GM23338 (cell line): Measurements from ENCODE around the gene CPSF6. TPM values are rescaled to one million over a fixed set of nuclear protein-coding genes. Genes with fewer than 3 reads are reported as not detected.

Experiments used
- ATAC-seq: fragments of 200-7000 bp; cut with Tn5 transposase; 3 replicates; pipeline ENCODE4 v1.9.1; 2020
- DNase-seq: peaks from one replicate; pipeline ENCODE4 v3.0.0-alpha.2; 2015; ENCODE audit warnings: low spot score
- H2AFZ ChIP-seq: fragments of 200-600 bp; sonication (generic); 2 replicates; pipeline ENCODE4 v1.8.0; 2016; ENCODE audit warnings: antibody characterized with exemption, mild to moderate bottlenecking, moderate library complexity
- H3F3A ChIP-seq: fragments of 200-600 bp; sonication (generic); replicated peaks from 2 replicates; pipeline ENCODE4 v1.8.0; 2017; ENCODE audit warnings: antibody characterized with exemption, mixed run types, low read depth
- H3K27ac ChIP-seq: fragments of 200-600 bp; sonication (generic); 2 replicates; pipeline ENCODE4 v1.6.1; 2016; ENCODE audit warnings: low read depth
- H3K27me3 ChIP-seq: fragments of 200-600 bp; sonication (generic); 2 replicates; pipeline ENCODE4 v1.8.0; 2016; ENCODE audit warnings: mild to moderate bottlenecking, mixed run types, moderate library complexity; ENCODE audit not compliant: insufficient read depth
- H3K36me3 ChIP-seq: fragments of 200-600 bp; sonication (generic); 2 replicates; pipeline ENCODE4 v1.8.0; 2016; ENCODE audit warnings: mild to moderate bottlenecking; ENCODE audit not compliant: insufficient read depth
- H3K4me1 ChIP-seq: fragments of 200-600 bp; sonication (generic); 2 replicates; pipeline ENCODE4 v1.8.0; 2016; ENCODE audit warnings: mild to moderate bottlenecking, moderate library complexity; ENCODE audit not compliant: insufficient read depth
- H3K4me2 ChIP-seq: fragments of 200-600 bp; sonication (generic); 2 replicates; pipeline ENCODE4 v1.7.1; 2017; ENCODE audit warnings: mixed run types
- H3K4me3 ChIP-seq: fragments of 200-600 bp; sonication (generic); 2 replicates; pipeline ENCODE4 v1.6.1; 2016; ENCODE audit warnings: mixed run types
- H3K79me2 ChIP-seq: fragments of 200-600 bp; sonication (generic); replicated peaks from 2 replicates; pipeline ENCODE4 v1.8.0; 2017; ENCODE audit warnings: mild to moderate bottlenecking; ENCODE audit not compliant: insufficient read depth
- H3K9me2 ChIP-seq: fragments of 200-600 bp; sonication (generic); 2 replicates; pipeline ENCODE4 v1.8.0; 2017; ENCODE audit not compliant: insufficient read depth
- H4K20me1 ChIP-seq: fragments of 200-600 bp; sonication (generic); replicated peaks from 2 replicates; pipeline ENCODE4 v1.8.0; 2017; ENCODE audit warnings: mild to moderate bottlenecking; ENCODE audit not compliant: insufficient read depth
- H3K27ac Mint-ChIP-seq: 2 replicates; pipeline ENCODE4 v1.8.0; 2020; ENCODE audit warnings: inconsistent platforms, mild to moderate bottlenecking, moderate library complexity, mixed read lengths
- H3K27me3 Mint-ChIP-seq: 3 replicates; pipeline ENCODE4 v1.8.0; 2022; ENCODE audit warnings: low read depth, mild to moderate bottlenecking, moderate library complexity, mixed read lengths, inconsistent platforms; ENCODE audit not compliant: insufficient read depth, poor library complexity
- H3K36me3 Mint-ChIP-seq: 3 replicates; pipeline ENCODE4 v1.8.0; 2021; ENCODE audit warnings: low read depth, mild to moderate bottlenecking, inconsistent platforms, moderate library complexity, mixed read lengths
- H3K4me1 Mint-ChIP-seq: 3 replicates; pipeline ENCODE4 v1.8.0; 2020; ENCODE audit warnings: mild to moderate bottlenecking, inconsistent platforms, mixed read lengths
- H3K4me3 Mint-ChIP-seq: 3 replicates; pipeline ENCODE4 v1.8.0; 2021; ENCODE audit warnings: moderate library complexity, mild to moderate bottlenecking, inconsistent platforms, mixed read lengths
- H3K9me3 Mint-ChIP-seq: 3 replicates; pipeline ENCODE4 v1.8.0; 2020; ENCODE audit warnings: moderate library complexity, mild to moderate bottlenecking, inconsistent platforms, mixed read lengths
- CREB1 ChIP-seq: fragments of 250-450 bp; sonication (Bioruptor Pico); IDR thresholded peaks from 2 replicates; pipeline ENCODE4 v1.5.0; 2020; ENCODE audit warnings: low read depth, mild to moderate bottlenecking, moderate library complexity
- CTCF ChIP-seq, 2 experiments: fragments of 200-600 bp in 1 of 2; sonication (generic) in 1 of 2; conservative IDR thresholded peaks; 2 replicates each; pipeline versions ENCODE4 v1.5.1 to v1.6.1; 2016 to 2017; ENCODE audit warnings: antibody characterized with exemption in 2 of 2, low read depth in 2 of 2, mild to moderate bottlenecking in 2 of 2, moderate library complexity in 1 of 2
- ETS1 ChIP-seq: IDR thresholded peaks from 2 replicates; pipeline ENCODE4 v1.6.1; 2016; ENCODE audit warnings: antibody characterized with exemption
- EZH2phosphoT487 ChIP-seq: fragments of 200-600 bp; sonication (generic); IDR thresholded peaks from one replicate; pipeline ENCODE4 v1.8.1; 2018; ENCODE audit warnings: antibody characterized with exemption; ENCODE audit not compliant: unreplicated experiment
- POLR2AphosphoS5 ChIP-seq: IDR thresholded peaks from 2 replicates; pipeline ENCODE4 v1.6.1; 2016; ENCODE audit warnings: antibody characterized with exemption, low read depth
- REST ChIP-seq: IDR thresholded peaks from one replicate; pipeline ENCODE4 v1.6.1; 2018; ENCODE audit warnings: antibody characterized with exemption; ENCODE audit not compliant: unreplicated experiment
- STAT1 ChIP-seq: IDR thresholded peaks from one replicate; pipeline ENCODE4 v1.6.1; 2016; ENCODE audit warnings: antibody characterized with exemption; ENCODE audit not compliant: unreplicated experiment
- ZNF114 ChIP-seq: fragments of 250-450 bp; sonication (Bioruptor Pico); IDR thresholded peaks from 2 replicates; pipeline ENCODE4 v1.5.0; 2020; ENCODE audit warnings: mild to moderate bottlenecking, moderate library complexity
- polyA plus RNA-seq: library from polyadenylated mRNA; unstranded; fragments of >200 nt; fragmentation: Nextera tagmentation; extraction: Ambion mirVana; gene quantifications from 2 replicates; pipeline ENCODE4 v1.2.1, GENCODE V29; 2016
- total RNA-seq: library from RNA; depleted of rRNA; stranded (reverse); fragments of >200 nt; shearing (Covaris generic); gene quantifications from 2 replicates; pipeline ENCODE4 v1.2.3, GENCODE V29; 2014
- TF ChIP-seq, protein P1 (sequence below): fragments of 250-450 bp; sonication (Bioruptor Pico); IDR thresholded peaks from 2 replicates; pipeline ENCODE4 v1.5.0; 2020; ENCODE audit warnings: mild to moderate bottlenecking, moderate library complexity

The CPSF6 gene
- total and polyA plus RNA-seq, 2 experiments from 2014 or later, result 80.7 to 136 TPM

DNA sequence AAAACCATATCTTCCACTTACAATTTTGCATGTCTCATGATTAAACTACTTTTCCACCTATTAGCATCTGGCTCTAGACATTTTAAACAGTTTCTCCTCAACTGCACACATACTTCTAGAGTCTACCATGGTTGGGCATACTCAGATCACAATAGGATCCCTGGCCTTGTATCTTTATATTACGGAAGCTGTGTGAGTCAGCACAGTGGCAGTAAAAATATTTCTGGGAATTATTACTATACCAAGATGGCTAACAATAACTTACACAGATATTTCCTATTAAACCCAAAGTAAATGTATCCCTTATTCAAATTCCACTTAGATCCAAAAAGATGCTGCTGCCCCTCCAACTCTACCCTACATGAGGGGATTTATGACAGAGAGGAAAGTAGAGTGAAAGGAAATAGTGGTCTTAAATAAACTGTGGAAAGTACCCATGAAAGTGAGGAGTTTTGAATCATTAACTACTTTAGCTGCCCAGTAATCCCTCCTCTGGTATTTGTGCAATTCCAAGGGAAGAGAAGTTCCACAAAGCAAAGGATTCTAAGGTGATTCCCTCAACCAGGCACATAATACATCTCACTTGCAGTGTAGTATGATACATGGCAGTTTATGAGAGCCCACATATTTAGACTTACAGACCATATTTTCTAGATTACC lies 14.0 kb upstream of the CPSF6 start (continued):
- TF ChIP-seq, protein P1, sequence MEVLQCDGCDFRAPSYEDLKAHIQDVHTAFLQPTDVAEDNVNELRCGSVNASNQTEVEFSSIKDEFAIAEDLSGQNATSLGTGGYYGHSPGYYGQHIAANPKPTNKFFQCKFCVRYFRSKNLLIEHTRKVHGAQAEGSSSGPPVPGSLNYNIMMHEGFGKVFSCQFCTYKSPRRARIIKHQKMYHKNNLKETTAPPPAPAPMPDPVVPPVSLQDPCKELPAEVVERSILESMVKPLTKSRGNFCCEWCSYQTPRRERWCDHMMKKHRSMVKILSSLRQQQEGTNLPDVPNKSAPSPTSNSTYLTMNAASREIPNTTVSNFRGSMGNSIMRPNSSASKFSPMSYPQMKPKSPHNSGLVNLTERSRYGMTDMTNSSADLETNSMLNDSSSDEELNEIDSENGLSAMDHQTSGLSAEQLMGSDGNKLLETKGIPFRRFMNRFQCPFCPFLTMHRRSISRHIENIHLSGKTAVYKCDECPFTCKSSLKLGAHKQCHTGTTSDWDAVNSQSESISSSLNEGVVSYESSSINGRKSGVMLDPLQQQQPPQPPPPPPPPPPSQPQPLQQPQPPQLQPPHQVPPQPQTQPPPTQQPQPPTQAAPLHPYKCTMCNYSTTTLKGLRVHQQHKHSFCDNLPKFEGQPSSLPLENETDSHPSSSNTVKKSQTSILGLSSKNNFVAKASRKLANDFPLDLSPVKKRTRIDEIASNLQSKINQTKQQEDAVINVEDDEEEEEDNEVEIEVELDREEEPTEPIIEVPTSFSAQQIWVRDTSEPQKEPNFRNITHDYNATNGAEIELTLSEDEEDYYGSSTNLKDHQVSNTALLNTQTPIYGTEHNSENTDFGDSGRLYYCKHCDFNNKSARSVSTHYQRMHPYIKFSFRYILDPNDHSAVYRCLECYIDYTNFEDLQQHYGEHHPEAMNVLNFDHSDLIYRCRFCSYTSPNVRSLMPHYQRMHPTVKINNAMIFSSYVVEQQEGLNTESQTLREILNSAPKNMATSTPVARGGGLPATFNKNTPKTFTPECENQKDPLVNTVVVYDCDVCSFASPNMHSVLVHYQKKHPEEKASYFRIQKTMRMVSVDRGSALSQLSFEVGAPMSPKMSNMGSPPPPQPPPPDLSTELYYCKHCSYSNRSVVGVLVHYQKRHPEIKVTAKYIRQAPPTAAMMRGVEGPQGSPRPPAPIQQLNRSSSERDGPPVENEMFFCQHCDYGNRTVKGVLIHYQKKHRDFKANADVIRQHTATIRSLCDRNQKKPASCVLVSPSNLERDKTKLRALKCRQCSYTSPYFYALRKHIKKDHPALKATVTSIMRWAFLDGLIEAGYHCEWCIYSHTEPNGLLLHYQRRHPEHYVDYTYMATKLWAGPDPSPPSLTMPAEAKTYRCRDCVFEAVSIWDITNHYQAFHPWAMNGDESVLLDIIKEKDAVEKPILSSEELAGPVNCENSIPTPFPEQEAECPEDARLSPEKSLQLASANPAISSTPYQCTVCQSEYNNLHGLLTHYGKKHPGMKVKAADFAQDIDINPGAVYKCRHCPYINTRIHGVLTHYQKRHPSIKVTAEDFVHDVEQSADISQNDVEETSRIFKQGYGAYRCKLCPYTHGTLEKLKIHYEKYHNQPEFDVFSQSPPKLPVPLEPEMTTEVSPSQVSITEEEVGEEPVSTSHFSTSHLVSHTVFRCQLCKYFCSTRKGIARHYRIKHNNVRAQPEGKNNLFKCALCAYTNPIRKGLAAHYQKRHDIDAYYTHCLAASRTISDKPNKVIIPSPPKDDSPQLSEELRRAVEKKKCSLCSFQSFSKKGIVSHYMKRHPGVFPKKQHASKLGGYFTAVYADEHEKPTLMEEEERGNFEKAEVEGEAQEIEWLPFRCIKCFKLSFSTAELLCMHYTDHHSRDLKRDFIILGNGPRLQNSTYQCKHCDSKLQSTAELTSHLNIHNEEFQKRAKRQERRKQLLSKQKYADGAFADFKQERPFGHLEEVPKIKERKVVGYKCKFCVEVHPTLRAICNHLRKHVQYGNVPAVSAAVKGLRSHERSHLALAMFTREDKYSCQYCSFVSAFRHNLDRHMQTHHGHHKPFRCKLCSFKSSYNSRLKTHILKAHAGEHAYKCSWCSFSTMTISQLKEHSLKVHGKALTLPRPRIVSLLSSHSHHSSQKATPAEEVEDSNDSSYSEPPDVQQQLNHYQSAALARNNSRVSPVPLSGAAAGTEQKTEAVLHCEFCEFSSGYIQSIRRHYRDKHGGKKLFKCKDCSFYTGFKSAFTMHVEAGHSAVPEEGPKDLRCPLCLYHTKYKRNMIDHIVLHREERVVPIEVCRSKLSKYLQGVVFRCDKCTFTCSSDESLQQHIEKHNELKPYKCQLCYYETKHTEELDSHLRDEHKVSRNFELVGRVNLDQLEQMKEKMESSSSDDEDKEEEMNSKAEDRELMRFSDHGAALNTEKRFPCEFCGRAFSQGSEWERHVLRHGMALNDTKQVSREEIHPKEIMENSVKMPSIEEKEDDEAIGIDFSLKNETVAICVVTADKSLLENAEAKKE, result no peak
- TF ChIP-seq STAT1 (no peak), CTCF (conservative IDR thresholded peaks at IDR 0.05; ENCODE audit: low read depth in 2 of 2) (no peak)

DNA sequence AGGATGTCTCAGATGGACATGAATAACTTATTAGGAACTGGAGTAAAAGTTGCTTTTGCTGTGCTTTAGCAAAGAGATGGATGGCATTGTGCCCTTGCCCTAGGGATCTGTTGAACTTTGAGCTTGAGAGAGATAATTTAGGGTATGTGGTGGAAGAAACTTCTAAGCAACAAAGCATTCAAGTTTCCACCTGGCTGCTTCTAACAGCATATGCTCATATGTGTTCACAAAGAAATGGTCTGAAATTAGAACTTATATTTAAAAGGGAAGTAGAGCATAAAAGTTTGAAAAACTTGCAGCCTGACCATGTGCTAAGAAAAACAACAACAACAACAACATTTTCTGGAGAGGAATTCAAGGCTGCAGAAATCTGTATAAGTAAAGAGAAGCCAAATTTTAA lies 7.9 kb upstream of the CPSF6 start:
- no peak for ATAC-seq
- no peaks in the 10 kb centered on the region for H4K20me1 ChIP-seq
- H3K27me3 Mint-ChIP-seq, result peaks cover 3% of the 10 kb centered on the region
- no peak overlapping the region for H3K27ac Mint-ChIP-seq
- no peaks in the 10 kb centered on the region for H3K79me2 ChIP-seq
- peaks cover 30% of the 10 kb centered on the region for H3K9me3 Mint-ChIP-seq
- H3F3A ChIP-seq, result no peaks in the 10 kb centered on the region
- H3K9me2 ChIP-seq, result 0 out of 2 replicates have a peak, but pooled peaks cover 4% of the 10 kb centered on the region
- no peak overlapping the region for H3K4me3 ChIP-seq
- peaks cover 17% of the 10 kb centered on the region for H3K36me3 Mint-ChIP-seq
- no peak overlapping the region for H2AFZ ChIP-seq
- no peaks in the 10 kb centered on the region for H3K4me1 ChIP-seq
- no peaks in the 10 kb centered on the region for H3K27me3 ChIP-seq
- H3K27ac ChIP-seq, result no peak overlapping the region
- H3K36me3 ChIP-seq, result no peaks in the 10 kb centered on the region
- no peak overlapping the region for H3K4me3 Mint-ChIP-seq
- no peak for DNase-seq
- H3K4me2 ChIP-seq, result no peak overlapping the region
- no peaks in the 10 kb centered on the region for H3K4me1 Mint-ChIP-seq
- TF ChIP-seq EZH2phosphoT487 (no peak), CREB1 (no peak), STAT1 (no peak), REST (no peak), ZNF114 (CRISPR knock-in tag) (no peak), CTCF (conservative IDR thresholded peaks at IDR 0.05; ENCODE audit: low read depth in 2 of 2) (no peak), ETS1 (no peak), POLR2AphosphoS5 (no peak)
